ENCODE data around the gene DPP10. TPM values are rescaled to one million over a fixed set of nuclear protein-coding genes. Genes with fewer than 3 reads are reported as not detected.

The DPP10 gene
- total and polyA plus RNA-seq, 2 of the 13 experiments (the other 11 are each of a cell fraction or from before 2014, with no cell fraction given) = 0.95 to 1.7 TPM

DNA sequence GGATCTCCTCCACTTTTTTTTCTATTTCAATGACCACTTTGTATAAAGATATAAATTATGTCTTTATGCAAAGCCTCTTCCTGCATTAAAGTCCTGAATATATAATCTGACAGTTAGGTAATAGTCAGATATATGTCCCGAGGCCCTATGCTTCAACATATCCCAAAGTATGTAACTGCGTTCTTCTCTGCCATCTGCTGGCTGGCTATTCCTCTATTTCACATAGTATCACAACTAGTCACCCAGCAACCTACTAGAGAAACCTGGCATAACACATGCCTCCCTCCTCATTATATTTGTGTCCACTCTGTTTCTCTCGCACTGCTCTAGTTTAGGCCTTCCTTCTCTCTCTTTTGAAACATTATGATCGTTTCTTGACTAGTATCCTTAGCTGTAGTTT lies 640.8 kb downstream of the DPP10 start:
- no peak for DNase-seq (ENCODE audit: low spot score)
- Histone ChIP-seq H3K27ac (ENCODE audit: extremely low read length, insufficient read depth, low read length) (no peak overlapping the region), H3K79me2 (ENCODE audit: insufficient read depth, low read length) (no peaks in the 10 kb centered on the region), H3K4me2 (ENCODE audit: low read depth, low read length) (no peak overlapping the region), H3K9ac (ENCODE audit: insufficient read depth, low read depth, low read length) (no peak overlapping the region), H4K20me1 (ENCODE audit: insufficient read depth, low read length) (no peaks in the 10 kb centered on the region), H3K4me1 (ENCODE audit: insufficient read depth, low read length) (no peaks in the 10 kb centered on the region), H3K36me3 (replicated peaks in 1 of 2; ENCODE audit: control insufficient read depth in 1 of 2, insufficient read depth in 2 of 2, low read length in 2 of 2) (no peaks in the 10 kb centered on the region), H3K4me3 (replicated peaks in 1 of 3; ENCODE audit: insufficient read depth in 1 of 3, low read depth in 2 of 3, low read length in 3 of 3) (no peak overlapping the region), H3K27me3 (ENCODE audit: control insufficient read depth in 1 of 2, insufficient read depth in 2 of 2, low read length in 2 of 2) (no peaks in the 10 kb centered on the region), H2AFZ (ENCODE audit: low read length) (no peak overlapping the region), H3K9me3 (ENCODE audit: low read length) (peaks cover 70% of the 10 kb centered on the region)
- in situ Hi-C loops (cut with HindIII; ENCODE audit: extremely low pct_ligation_motif_present, low pct_unique_long_range_greater_than_20kb) = no loop called here
- FAIRE-seq = no peak
- CTCF ChIA-PET (ENCODE audit: low intra/inter-chr PET ratio, low total read pairs) = no interaction called here
- peak; percentile 32; the same call in 1 of the 3 replicates for ATAC-seq
- POLR2A ChIA-PET = no interaction called here
- intact Hi-C loops (cut with micrococcal nuclease; ENCODE audit: unreplicated experiment) = loop anchor here (2.0 kb wide), 1 partner anchor 128 kb away; no protein-coding TSS in a partner anchor
- BruUV-seq (replicated peaks) = no TSS peak
- 17% methylated on average over 4 of the region's 4 CpGs for WGBS (ENCODE audit: low lambda C conversion rate)
- TF ChIP-seq, protein P1, sequence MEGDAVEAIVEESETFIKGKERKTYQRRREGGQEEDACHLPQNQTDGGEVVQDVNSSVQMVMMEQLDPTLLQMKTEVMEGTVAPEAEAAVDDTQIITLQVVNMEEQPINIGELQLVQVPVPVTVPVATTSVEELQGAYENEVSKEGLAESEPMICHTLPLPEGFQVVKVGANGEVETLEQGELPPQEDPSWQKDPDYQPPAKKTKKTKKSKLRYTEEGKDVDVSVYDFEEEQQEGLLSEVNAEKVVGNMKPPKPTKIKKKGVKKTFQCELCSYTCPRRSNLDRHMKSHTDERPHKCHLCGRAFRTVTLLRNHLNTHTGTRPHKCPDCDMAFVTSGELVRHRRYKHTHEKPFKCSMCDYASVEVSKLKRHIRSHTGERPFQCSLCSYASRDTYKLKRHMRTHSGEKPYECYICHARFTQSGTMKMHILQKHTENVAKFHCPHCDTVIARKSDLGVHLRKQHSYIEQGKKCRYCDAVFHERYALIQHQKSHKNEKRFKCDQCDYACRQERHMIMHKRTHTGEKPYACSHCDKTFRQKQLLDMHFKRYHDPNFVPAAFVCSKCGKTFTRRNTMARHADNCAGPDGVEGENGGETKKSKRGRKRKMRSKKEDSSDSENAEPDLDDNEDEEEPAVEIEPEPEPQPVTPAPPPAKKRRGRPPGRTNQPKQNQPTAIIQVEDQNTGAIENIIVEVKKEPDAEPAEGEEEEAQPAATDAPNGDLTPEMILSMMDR (CRISPR knock-in tag; IDR thresholded peaks at IDR 0.05) = 0 out of 2 replicates have a peak, but pooled peaks have one; percentile 11
- TF ChIP-seq, protein P2, sequence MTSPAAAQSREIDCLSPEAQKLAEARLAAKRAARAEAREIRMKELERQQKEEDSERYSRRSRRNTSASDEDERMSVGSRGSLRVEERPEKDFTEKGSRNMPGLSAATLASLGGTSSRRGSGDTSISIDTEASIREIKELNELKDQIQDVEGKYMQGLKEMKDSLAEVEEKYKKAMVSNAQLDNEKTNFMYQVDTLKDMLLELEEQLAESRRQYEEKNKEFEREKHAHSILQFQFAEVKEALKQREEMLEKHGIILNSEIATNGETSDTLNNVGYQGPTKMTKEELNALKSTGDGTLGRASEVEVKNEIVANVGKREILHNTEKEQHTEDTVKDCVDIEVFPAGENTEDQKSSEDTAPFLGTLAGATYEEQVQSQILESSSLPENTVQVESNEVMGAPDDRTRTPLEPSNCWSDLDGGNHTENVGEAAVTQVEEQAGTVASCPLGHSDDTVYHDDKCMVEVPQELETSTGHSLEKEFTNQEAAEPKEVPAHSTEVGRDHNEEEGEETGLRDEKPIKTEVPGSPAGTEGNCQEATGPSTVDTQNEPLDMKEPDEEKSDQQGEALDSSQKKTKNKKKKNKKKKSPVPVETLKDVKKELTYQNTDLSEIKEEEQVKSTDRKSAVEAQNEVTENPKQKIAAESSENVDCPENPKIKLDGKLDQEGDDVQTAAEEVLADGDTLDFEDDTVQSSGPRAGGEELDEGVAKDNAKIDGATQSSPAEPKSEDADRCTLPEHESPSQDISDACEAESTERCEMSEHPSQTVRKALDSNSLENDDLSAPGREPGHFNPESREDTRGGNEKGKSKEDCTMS (CRISPR knock-in tag; conservative IDR thresholded peaks at IDR 0.05) = no peak
- no peak for TF ChIP-seq CENPX (CRISPR knock-in tag; IDR thresholded peaks at IDR 0.05)
- no peak for TF ChIP-seq ZNF225 (CRISPR knock-in tag; IDR thresholded peaks at IDR 0.05)

Data from HepG2 (cell line).